Measurements from ENCODE around the gene PHKG2. TPM values are rescaled to one million over a fixed set of nuclear protein-coding genes. Genes with fewer than 3 reads are reported as not detected.
A peak's percentile ranks its signal among the peaks of the same experiment; 100 is the strongest.

Gene PHKG2
- total RNA-seq, 1 experiment from 2014 or later = 30.9 TPM

- DNase-seq (ENCODE audit: low read depth) = no peak
These were observed 19.1 kb upstream of the PHKG2 start for GRCh38 chr16:30728899-30729672.

DNA sequence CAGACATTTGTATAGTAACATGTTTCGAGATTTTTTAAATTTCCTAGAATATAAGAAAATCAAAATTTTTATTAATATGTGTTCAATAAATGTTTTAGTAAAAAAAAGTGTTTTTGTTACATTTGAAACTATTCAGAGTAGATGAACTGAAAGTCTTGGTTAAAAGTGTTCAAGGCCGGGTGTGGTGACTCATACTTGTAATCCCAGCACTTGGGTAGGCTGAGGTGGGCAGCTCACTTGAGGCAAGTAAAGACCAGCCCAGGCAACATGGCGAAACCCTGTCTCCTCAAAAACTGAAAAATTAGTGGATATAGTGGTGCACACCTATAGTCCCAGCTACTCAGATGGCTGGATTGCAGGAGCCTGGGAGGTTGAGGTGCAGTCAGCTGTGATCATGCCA, 16.8 kb upstream of the PHKG2 start:
- no peak for DNase-seq (ENCODE audit: low read depth)

DNA sequence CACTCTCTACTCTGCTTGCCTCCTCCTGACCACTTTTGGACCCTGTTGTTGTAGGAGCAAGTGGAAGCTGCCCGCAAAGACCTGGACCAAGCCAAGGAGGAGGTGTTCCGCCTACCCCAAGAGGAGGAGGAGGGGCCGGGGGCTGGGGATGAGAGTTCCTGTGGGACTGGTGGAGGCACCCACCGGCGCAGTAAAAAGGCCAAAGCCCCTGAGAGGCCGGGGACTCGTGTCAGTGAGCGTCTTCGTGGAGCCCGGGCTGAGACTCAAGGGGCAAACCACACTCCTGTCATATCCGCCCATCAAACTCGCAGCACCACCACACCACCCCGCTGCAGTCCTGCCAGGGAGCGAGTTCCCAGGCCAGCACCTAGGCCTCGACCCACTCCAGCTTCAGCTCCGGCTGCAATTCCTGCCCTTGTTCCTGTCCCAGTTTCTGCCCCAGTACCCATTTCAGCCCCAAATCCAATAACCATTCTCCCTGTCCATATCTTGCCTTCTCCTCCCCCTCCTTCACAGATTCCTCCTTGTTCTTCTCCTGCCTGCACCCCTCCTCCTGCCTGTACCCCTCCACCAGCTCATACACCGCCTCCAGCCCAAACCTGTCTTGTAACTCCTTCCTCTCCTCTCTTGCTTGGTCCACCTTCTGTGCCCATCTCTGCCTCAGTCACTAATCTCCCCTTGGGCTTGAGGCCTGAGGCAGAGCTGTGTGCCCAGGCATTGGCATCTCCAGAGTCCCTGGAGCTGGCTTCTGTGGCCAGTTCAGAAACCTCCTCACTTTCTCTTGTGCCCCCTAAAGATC, 11.0 kb upstream of the PHKG2 start:
- no peak for DNase-seq (ENCODE audit: low read depth)

GRCh38 chr16:30737794-30738648, 10.2 kb upstream of the PHKG2 start:
- no peak for DNase-seq (ENCODE audit: low read depth)

DNA sequence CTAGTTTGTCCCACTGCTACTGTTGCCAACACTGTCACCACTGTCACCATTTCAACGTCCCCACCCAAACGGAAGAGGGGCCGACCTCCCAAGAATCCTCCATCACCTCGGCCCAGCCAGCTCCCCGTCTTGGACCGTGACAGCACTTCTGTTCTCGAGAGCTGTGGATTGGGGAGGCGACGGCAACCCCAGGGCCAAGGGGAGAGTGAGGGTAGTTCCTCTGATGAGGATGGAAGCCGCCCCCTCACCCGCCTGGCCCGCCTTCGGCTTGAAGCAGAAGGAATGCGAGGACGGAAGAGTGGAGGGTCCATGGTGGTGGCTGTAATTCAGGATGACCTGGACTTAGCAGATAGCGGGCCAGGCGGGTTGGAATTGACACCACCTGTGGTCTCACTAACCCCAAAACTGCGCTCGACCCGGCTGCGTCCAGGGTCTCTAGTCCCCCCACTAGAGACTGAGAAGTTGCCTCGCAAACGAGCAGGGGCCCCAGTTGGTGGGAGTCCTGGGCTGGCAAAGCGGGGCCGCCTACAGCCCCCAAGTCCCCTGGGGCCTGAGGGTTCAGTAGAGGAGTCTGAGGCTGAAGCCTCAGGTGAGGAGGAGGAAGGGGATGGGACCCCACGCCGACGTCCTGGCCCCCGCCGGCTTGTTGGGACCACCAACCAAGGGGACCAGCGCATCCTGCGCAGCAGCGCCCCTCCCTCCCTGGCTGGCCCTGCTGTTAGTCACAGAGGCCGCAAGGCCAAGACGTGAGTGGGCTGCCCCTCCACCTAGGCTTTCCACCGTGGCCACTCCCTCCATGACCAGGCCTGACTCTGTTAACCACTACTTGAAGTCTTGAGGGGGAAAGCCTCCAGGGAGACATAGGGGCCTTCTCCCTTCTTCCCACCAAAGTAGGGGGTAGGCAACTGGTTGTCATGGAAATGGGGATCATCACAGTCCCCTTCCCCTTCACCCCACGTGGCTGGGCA, 9.0 kb upstream of the PHKG2 start:
- DNase-seq (ENCODE audit: low read depth) = no peak

- peak; percentile 83 for DNase-seq (ENCODE audit: low read depth)
These were observed 7.6 kb upstream of the PHKG2 start for GRCh38 chr16:30740364-30741251.

- DNase-seq (ENCODE audit: low read depth) = peak; percentile 79
These were observed 6.7 kb upstream of the PHKG2 start for GRCh38 chr16:30741461-30741914.

DNA sequence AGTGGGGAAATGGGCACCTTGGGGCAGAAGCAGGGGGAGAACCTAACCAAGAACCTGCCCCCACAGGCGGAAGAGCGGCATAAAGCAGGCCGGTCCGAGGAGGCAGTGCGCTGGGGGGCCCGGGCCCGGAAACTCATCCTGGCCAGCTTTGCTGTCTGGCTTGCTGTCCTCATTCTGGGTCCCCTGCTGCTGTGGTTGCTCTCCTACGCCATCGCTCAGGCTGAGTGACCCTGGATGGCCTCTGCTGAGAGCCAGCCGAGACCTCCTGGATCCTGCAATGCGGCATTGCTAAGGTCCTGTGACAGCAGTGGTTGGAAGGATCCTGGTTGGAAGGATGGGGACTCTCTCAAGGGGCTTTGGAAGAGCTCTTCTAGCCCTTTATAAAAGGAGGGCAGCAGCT, 4.5 kb upstream of the PHKG2 start:
- DNase-seq (ENCODE audit: low read depth) = no peak

- no peak for DNase-seq (ENCODE audit: low read depth)
These were observed 4.0 kb upstream of the PHKG2 start for GRCh38 chr16:30744183-30744582.

DNA sequence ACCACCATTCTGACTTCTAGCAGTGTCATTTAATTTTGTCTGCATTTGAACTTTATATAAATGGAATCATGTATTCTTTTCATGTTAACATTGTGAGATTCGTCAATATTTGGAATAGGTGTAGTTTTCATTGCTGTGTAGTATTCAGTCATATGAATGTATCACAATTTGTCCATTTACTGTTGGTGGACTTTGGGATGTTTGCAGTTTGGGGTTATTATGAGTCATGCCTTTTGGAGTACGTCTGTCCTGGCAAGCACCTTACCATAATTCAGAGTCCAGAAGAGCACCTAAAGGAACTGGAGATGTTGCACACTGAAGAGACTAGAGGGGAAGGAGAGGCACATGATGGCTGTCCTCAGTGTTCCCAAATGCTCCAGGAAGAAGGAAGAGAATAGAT, 3.1 kb upstream of the PHKG2 start:
- DNase-seq (ENCODE audit: low read depth) = no peak

DNA sequence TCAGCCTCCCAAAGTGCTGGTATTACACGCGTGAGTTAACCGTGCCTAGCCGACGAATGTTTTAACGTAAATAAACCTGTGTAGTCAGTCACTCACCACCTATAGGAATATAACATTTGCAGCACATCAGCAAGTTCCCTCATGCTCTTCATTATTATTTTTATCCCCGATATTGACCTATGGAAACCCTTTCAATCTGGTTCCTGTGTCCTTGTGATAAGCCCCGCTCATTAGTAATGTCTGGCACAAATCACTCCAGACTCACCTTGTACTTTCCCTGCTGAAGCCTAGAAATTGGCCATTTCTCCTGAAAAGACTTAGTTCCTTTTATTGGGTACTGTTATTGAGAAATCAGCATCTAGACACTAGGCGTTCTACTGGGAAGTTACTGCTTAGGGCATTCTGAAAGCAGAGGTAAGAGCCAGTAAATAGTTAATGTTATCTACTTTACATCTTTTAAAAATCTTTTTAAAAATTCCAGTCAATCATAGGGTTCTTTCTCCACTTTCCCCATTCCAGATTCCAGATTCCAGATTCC, 1.5 kb upstream of the PHKG2 start:
- DNase-seq (ENCODE audit: low read depth) = no peak

DNA sequence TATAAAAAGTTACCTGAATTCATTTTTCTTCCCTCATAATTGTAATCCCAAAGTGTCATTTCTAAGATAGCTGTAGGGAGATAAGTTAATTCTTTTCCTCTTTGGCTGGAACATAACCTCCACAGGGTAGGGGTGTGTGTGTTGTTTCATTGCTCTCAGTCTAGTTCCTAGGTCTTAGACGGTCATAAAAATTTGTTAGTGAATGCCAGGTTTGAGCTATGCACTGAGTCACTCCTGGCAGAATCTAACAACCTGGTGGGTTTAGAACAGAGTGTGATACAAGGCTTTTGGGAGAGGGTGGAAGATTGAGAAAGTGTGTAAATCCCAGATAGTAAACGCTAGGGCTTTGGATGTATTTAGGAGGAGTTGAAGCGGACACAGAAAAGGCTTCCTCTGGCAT, 894 bp upstream of the PHKG2 start:
- peak; percentile 22 for DNase-seq (ENCODE audit: low read depth)

- DNase-seq (ENCODE audit: low read depth) = peak; percentile 47
These were observed 615 bp downstream of the PHKG2 start for GRCh38 chr16:30748634-30749445.

DNA sequence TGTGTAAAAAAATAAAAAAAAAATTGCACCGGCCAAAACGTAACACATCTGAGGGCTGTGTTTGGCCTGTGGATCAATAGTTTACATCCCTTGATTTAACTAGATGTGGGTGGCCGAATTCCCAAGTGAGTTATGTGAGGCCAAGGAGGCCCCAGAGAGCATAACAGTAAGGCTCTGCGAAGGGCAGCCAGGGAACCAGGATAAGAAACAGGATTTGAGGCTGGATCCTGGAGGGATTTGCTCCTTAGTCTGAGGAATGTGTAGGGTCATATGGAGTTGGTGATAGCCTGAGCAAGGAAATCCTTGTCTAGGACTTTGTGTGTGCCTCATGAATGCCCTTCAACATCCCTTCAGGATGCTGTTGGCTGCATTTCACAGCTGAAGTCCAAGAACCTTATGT, 2.0 kb downstream of the PHKG2 start:
- no peak for DNase-seq (ENCODE audit: low read depth)

DNA sequence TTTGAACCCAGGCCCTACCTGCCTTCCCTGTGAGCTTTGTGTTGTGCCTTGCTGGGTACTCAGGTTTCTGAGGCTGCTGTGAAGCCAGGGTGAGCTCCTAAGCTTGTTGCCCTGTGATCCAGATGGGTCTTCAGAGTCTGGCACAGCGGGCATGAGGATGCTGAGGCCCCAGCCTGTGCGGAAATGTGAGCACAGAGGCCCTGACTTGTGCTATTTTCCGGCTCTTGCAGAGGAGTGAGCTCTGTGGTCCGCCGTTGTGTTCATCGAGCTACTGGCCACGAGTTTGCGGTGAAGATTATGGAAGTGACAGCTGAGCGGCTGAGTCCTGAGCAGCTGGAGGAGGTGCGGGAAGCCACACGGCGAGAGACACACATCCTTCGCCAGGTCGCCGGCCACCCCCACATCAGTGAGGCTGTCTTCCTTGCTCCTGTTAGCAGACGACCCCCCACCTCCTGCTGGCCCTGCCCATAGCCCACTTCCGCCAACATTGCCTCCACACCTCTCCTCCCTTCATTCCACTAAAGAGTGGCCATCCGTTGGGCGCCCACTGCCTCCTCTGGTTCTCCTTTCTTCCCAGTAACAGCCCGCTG, 2.7 kb downstream of the PHKG2 start:
- DNase-seq (ENCODE audit: low read depth) = no peak

GRCh38 chr16:30753596-30753995, 5.4 kb downstream of the PHKG2 start:
- no peak for DNase-seq (ENCODE audit: low read depth)

- no peak for DNase-seq (ENCODE audit: low read depth)
These were observed 7.9 kb downstream of the PHKG2 start for GRCh38 chr16:30755955-30756780.

DNA sequence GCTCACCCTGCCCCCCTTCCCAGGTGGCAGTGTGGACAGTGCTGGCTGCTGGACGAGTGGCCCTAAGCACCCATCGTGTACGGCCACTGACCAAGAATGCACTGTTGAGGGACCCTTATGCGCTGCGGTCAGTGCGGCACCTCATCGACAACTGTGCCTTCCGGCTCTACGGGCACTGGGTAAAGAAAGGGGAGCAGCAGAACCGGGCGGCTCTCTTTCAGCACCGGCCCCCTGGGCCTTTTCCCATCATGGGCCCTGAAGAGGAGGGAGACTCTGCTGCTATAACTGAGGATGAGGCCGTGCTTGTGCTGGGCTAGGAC, 8.5 kb downstream of the PHKG2 start:
- no peak for DNase-seq (ENCODE audit: low read depth)
